GM23248 (cell line): Measurements from ENCODE around the gene NCCRP1. TPM values are rescaled to one million over a fixed set of nuclear protein-coding genes. Genes with fewer than 3 reads are reported as not detected.

Experiments
- DNase-seq: peaks from one replicate; pipeline ENCODE4 v3.0.0-alpha.2; 2015
- H2AFZ ChIP-seq: fragments of 200-600 bp; sonication (generic); 2 replicates; pipeline ENCODE4 v1.6.1; 2016; ENCODE audit warnings: antibody characterized with exemption
- H3F3A ChIP-seq: fragments of 200-600 bp; sonication (generic); 2 replicates; pipeline ENCODE4 v1.6.1; 2016; ENCODE audit warnings: mild to moderate bottlenecking, antibody characterized with exemption, mixed run types; ENCODE audit not compliant: insufficient read depth
- H3K27ac ChIP-seq: fragments of 200-600 bp; sonication (generic); 2 replicates; pipeline ENCODE4 v1.5.1; 2016; ENCODE audit warnings: mild to moderate bottlenecking
- H3K27me3 ChIP-seq: fragments of 200-600 bp; sonication (generic); replicated peaks from 2 replicates; pipeline ENCODE4 v1.6.1; 2016; ENCODE audit warnings: mild to moderate bottlenecking; ENCODE audit not compliant: insufficient read depth
- H3K36me3 ChIP-seq: fragments of 200-600 bp; sonication (generic); 2 replicates; pipeline ENCODE4 v1.6.1; 2016; ENCODE audit warnings: low read depth, mild to moderate bottlenecking
- H3K4me1 ChIP-seq: fragments of 200-600 bp; sonication (generic); 2 replicates; pipeline ENCODE4 v1.6.1; 2016; ENCODE audit warnings: mild to moderate bottlenecking; ENCODE audit not compliant: insufficient read depth
- H3K4me2 ChIP-seq: fragments of 200-600 bp; sonication (generic); one replicate; pipeline ENCODE4 v1.6.1; 2016; ENCODE audit warnings: mild to moderate bottlenecking; ENCODE audit not compliant: unreplicated experiment
- H3K4me3 ChIP-seq: fragments of 200-600 bp; sonication (generic); 2 replicates; pipeline ENCODE4 v1.5.1; 2016; ENCODE audit warnings: mild to moderate bottlenecking
- H3K79me2 ChIP-seq: fragments of 200-600 bp; sonication (generic); 2 replicates; pipeline ENCODE4 v1.6.1; 2016; ENCODE audit warnings: mild to moderate bottlenecking; ENCODE audit not compliant: insufficient read depth
- H3K9ac ChIP-seq: fragments of 200-600 bp; sonication (generic); 2 replicates; pipeline ENCODE4 v1.6.1; 2016; ENCODE audit warnings: mild to moderate bottlenecking
- H3K9me2 ChIP-seq: fragments of 200-600 bp; sonication (generic); 2 replicates; pipeline ENCODE4 v1.6.1; 2016; ENCODE audit warnings: mixed run types, mild to moderate bottlenecking, moderate library complexity; ENCODE audit not compliant: insufficient read depth
- H3K9me3 ChIP-seq: fragments of 200-600 bp; sonication (generic); one replicate; pipeline ENCODE4 v1.6.1; 2017; ENCODE audit warnings: low read depth
- H4K20me1 ChIP-seq: fragments of 200-600 bp; sonication (generic); 2 replicates; pipeline ENCODE4 v1.6.0; 2016; ENCODE audit not compliant: insufficient read depth
- EZH2 ChIP-seq: fragments of 200-600 bp; sonication (generic); IDR thresholded peaks from 2 replicates; pipeline ENCODE4 v1.6.1; 2018; ENCODE audit warnings: antibody characterized with exemption, mild to moderate bottlenecking; ENCODE audit not compliant: insufficient read depth, poor library complexity, severe bottlenecking
- EZH2phosphoT487 ChIP-seq: fragments of 200-600 bp; sonication (generic); IDR thresholded peaks from 2 replicates; pipeline ENCODE4 v1.6.1; 2018; ENCODE audit warnings: antibody characterized with exemption, moderate library complexity, mild to moderate bottlenecking, low read depth; ENCODE audit not compliant: insufficient read depth
- WGBS, 2 experiments: methylation state at CpG; one replicate each; pipeline ENCODE4 v1.1.6; 2015 to 2017; ENCODE audit warnings: low lambda C conversion rate in 2 of 2, low coverage in 1 of 2; ENCODE audit errors: missing lambda C conversion rate in 2 of 2; 5-methylcytosine and 5-hydroxymethylcytosine counted together
- in situ Hi-C: fragments of 300-500 bp; cut with MboI; formaldehyde crosslinking; loops from 2 replicates; pipeline ENCODE4 v1.15.0; 2020
- polyA plus RNA-seq: library from polyadenylated mRNA; unstranded; fragments of >200 nt; fragmentation: Nextera tagmentation; extraction: Ambion mirVana; gene quantifications from 2 replicates; pipeline ENCODE4 v1.2.1, GENCODE V29; 2016
- total RNA-seq: library from RNA; depleted of rRNA; stranded (reverse); fragments of >200 nt; shearing (Covaris generic); gene quantifications from 2 replicates; pipeline ENCODE4 v1.2.3, GENCODE V29; 2014

NCCRP1 gene
- total and polyA plus RNA-seq, 2 experiments from 2014 or later: not detected

DNA sequence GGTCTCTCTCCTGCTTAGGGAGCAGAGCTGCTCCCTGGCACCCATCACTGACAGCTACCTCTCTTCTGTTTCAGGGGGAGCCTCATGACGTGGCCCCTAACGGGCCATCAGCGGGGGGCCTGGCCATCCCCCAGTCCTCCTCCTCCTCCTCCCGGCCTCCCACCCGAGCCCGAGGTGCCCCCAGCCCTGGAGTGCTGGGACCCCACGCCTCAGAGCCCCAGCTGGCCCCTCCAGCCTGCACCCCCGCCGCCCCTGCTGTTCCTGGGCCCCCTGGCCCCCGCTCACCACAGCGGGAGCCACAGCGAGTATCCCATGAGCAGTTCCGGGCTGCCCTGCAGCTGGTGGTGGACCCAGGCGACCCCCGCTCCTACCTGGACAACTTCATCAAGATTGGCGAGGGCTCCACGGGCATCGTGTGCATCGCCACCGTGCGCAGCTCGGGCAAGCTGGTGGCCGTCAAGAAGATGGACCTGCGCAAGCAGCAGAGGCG, 23.2 kb upstream of the NCCRP1 start:
- Histone ChIP-seq H3K9me2 (no peaks in the 10 kb centered on the region), H2AFZ (no peak overlapping the region), H3K36me3 (no peaks in the 10 kb centered on the region; the same call in 1 of the 2 replicates), H3K4me2 (no peak overlapping the region), H3F3A (no peaks in the 10 kb centered on the region), H3K4me3 (no peak overlapping the region), H3K27ac (no peak overlapping the region), H3K4me1 (no peaks in the 10 kb centered on the region), H3K27me3 (no peaks in the 10 kb centered on the region), H3K9ac (no peak overlapping the region), H3K79me2 (no peaks in the 10 kb centered on the region), H4K20me1 (no peaks in the 10 kb centered on the region), H3K9me3 (no peaks in the 10 kb centered on the region)
- 96 to 99% methylated on average over 15 to 25 of the region's 25 CpGs for WGBS, 2 experiments
- in situ Hi-C loops: no loop called here
- TF ChIP-seq EZH2: no peak
- TF ChIP-seq EZH2phosphoT487: no peak
- no peak for DNase-seq

DNA sequence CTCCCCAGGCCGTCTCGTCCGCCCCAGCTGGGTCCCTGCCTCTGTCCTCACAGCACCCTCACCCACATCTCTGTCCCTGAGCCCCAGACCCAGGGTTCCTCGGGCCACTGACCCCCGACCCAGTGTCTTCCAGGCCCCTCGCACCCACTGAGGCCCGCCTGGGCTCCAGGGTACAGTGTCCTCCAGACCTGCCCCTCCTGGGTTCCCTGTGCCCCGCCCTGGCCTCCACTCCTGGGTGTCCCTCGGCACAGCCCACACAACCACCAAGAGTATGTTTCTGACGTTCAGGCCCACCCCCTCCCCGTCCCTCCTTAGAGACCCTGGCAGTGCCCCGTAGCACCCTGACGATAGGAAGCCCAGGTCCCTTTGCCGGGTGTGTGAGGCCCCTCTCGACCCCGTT, 22.6 kb upstream of the NCCRP1 start:
- in situ Hi-C loops: no loop called here

DNA sequence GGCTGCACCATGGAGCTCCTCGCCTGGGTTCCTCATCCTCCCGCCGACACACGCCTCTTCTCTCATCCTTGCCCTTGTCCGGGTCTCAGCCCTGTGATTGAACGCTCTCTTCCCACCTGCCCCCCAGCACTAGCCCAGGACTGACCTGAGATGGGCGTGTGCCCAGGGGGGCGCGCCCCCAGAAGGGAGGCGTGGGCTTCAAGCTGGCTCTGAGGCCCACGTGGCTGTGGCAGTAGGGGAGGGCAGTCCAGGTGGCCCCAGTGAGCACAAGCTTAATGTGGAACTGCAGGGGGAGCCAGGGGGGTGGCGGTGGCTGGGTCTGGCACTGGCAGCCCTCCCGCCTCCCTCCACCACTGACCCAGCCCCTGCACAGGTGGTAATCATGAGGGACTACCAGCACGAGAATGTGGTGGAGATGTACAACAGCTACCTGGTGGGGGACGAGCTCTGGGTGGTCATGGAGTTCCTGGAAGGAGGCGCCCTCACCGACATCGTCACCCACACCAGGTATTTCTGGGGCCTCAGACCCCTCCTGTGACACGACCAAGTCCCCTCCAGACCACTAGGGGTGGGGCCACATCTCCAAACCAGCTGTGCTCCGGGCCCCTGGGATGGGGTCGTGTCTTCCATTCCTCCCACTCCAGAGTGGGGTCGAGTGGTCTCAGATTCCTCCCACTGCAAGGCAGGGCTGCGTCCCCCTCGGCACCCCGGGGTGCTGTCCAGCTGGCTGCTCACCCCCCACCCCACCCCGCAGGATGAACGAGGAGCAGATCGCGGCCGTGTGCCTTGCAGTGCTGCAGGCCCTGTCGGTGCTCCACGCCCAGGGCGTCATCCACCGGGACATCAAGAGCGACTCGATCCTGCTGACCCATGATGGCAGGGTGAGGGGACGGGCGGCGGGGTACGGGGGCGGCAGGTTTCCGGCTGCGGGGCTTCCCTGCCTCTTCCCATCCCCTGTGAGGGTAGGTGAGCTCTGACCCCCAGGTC, 21.9 kb upstream of the NCCRP1 start:
- Histone ChIP-seq H3F3A (no peaks in the 10 kb centered on the region), H3K4me3 (no peak overlapping the region), H3K27me3 (no peaks in the 10 kb centered on the region), H3K9me2 (no peaks in the 10 kb centered on the region), H4K20me1 (no peaks in the 10 kb centered on the region), H3K4me1 (no peaks in the 10 kb centered on the region), H3K27ac (no peak overlapping the region), H3K9ac (no peak overlapping the region), H3K79me2 (no peaks in the 10 kb centered on the region), H3K36me3 (no peaks in the 10 kb centered on the region; the same call in 1 of the 2 replicates), H2AFZ (no peak overlapping the region), H3K9me3 (no peaks in the 10 kb centered on the region), H3K4me2 (no peak overlapping the region)
- no peak for DNase-seq
- TF ChIP-seq EZH2 (no peak), EZH2phosphoT487 (no peak)
- in situ Hi-C loops: no loop called here
- WGBS, 2 experiments: 90 to 94% methylated on average over 27 to 43 of the region's 43 CpGs

More for the DNA sequence above, 22.6 kb upstream of the NCCRP1 start:
- Histone ChIP-seq H3K4me3 (no peak overlapping the region), H3F3A (no peaks in the 10 kb centered on the region), H3K4me1 (no peaks in the 10 kb centered on the region), H3K27me3 (no peaks in the 10 kb centered on the region), H3K79me2 (no peaks in the 10 kb centered on the region), H2AFZ (no peak overlapping the region), H3K9me3 (no peaks in the 10 kb centered on the region), H3K9ac (no peak overlapping the region), H3K27ac (no peak overlapping the region), H3K9me2 (no peaks in the 10 kb centered on the region), H3K36me3 (no peaks in the 10 kb centered on the region; the same call in 1 of the 2 replicates), H3K4me2 (no peak overlapping the region), H4K20me1 (no peaks in the 10 kb centered on the region)
- no peak for DNase-seq
- WGBS, 2 experiments: 92 to 94% methylated on average over 8 to 16 of the region's 16 CpGs
- TF ChIP-seq EZH2phosphoT487 (no peak), EZH2 (no peak)

DNA sequence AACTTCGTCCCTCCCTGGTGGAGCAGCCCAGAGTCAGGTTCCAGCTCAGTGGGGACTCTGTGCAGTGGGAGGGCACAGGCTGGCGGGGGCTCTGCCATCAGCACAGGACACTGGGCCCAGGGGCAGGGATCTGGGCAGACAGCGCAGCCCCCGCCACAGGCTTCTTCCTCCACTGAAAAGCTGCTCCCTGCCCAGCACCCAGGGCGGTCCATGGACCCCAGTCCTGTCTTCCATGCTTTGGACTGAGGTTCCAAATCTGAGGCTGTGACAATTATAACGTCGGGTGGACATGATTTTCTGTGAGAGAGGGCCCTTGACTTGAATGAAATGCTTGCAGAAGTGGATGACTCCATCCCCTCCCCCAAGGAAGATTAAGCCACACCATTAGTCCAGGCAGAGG, 21.2 kb upstream of the NCCRP1 start:
- no peak overlapping the region for H3K9ac ChIP-seq
- H3K9me2 ChIP-seq: no peaks in the 10 kb centered on the region
- no peak overlapping the region for H2AFZ ChIP-seq
- WGBS, 2 experiments: 90 to 95% methylated on average over 7 of the region's 7 CpGs
- H3F3A ChIP-seq: no peaks in the 10 kb centered on the region
- H3K27me3 ChIP-seq: no peaks in the 10 kb centered on the region
- H3K4me2 ChIP-seq: no peak overlapping the region
- no peaks in the 10 kb centered on the region for H3K79me2 ChIP-seq
- no peaks in the 10 kb centered on the region for H3K4me1 ChIP-seq
- no peaks in the 10 kb centered on the region; the same call in 1 of the 2 replicates for H3K36me3 ChIP-seq
- TF ChIP-seq EZH2 (no peak), EZH2phosphoT487 (no peak)
- H3K4me3 ChIP-seq: no peak overlapping the region
- H3K27ac ChIP-seq: no peak overlapping the region
- no peaks in the 10 kb centered on the region for H3K9me3 ChIP-seq
- in situ Hi-C loops: no loop called here
- DNase-seq: no peak
- H4K20me1 ChIP-seq: no peaks in the 10 kb centered on the region
